ENCODE measurements around the gene USP34. TPM values are rescaled to one million over a fixed set of nuclear protein-coding genes. Genes with fewer than 3 reads are reported as not detected.

USP34 gene
- polyA plus RNA-seq, 1 donor = 102 TPM

GRCh38 chr2:61193670-61194561, 277.0 kb downstream of the USP34 start:
- Histone ChIP-seq H3K27me3 (ENCODE audit: control insufficient read depth, insufficient read depth, low read length) (no peaks in the 10 kb centered on the region), H3K4me3 (ENCODE audit: low read length) (no peak overlapping the region), H3K36me3 (ENCODE audit: control insufficient read depth, insufficient read depth, low read length) (peaks cover 34% of the 10 kb centered on the region), H3K27ac (ENCODE audit: low read length) (no peak overlapping the region), H3K4me1 (ENCODE audit: control insufficient read depth, insufficient read depth, low read length) (no peaks in the 10 kb centered on the region), H3K9me3 (ENCODE audit: control insufficient read depth, low read depth, low read length) (no peaks in the 10 kb centered on the region)
- no peak for DNase-seq
- WGBS (ENCODE audit: insufficient coverage, low lambda C conversion rate) = no CpG with 5 or more reads among the region's 4 CpGs

- Histone ChIP-seq H3K27ac (ENCODE audit: low read length) (no peak overlapping the region), H3K9me3 (ENCODE audit: control insufficient read depth, low read depth, low read length) (no peaks in the 10 kb centered on the region), H3K36me3 (ENCODE audit: control insufficient read depth, insufficient read depth, low read length) (peaks cover 77% of the 10 kb centered on the region), H3K27me3 (ENCODE audit: control insufficient read depth, insufficient read depth, low read length) (no peaks in the 10 kb centered on the region), H3K4me1 (ENCODE audit: control insufficient read depth, insufficient read depth, low read length) (no peaks in the 10 kb centered on the region), H3K4me3 (ENCODE audit: low read length) (no peak overlapping the region)
- DNase-seq = no peak
- no CpG with 5 or more reads among the region's 4 CpGs for WGBS (ENCODE audit: insufficient coverage, low lambda C conversion rate)
These were observed 283.8 kb downstream of the USP34 start for GRCh38 chr2:61187085-61187484.

GRCh38 chr2:61185231-61185728, 285.6 kb downstream of the USP34 start:
- no peaks in the 10 kb centered on the region for H3K9me3 ChIP-seq (ENCODE audit: control insufficient read depth, low read depth, low read length)
- H3K36me3 ChIP-seq (ENCODE audit: control insufficient read depth, insufficient read depth, low read length) = peaks cover 86% of the 10 kb centered on the region
- H3K27me3 ChIP-seq (ENCODE audit: control insufficient read depth, insufficient read depth, low read length) = no peaks in the 10 kb centered on the region
- H3K27ac ChIP-seq (ENCODE audit: low read length) = no peak overlapping the region
- no peak for DNase-seq
- H3K4me1 ChIP-seq (ENCODE audit: control insufficient read depth, insufficient read depth, low read length) = peaks cover 4% of the 10 kb centered on the region
- H3K4me3 ChIP-seq (ENCODE audit: low read length) = no peak overlapping the region

DNA sequence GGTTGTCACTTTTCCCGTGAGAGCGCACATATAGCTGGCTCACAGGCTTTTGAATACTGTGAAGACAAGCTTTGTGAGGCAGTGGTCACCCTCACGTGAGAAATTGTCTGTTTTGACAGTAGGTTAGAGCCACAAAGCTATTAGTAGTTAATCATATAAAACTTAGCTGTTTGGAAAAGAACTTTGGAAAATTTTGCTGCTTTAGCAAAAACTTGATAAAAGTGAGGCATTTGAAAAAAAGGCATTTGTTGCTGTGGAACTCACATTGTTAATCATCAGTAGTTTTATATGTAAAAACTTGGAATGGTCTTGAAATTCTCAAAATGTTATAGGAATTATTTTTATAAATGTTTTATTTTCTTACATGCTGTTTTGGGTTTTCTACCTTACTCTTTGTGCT, 286.6 kb downstream of the USP34 start:
- 100% methylated on average over 2 of the region's 3 CpGs for WGBS (ENCODE audit: insufficient coverage, low lambda C conversion rate)
- no peak overlapping the region for H3K27ac ChIP-seq (ENCODE audit: low read length)
- H3K27me3 ChIP-seq (ENCODE audit: control insufficient read depth, insufficient read depth, low read length) = no peaks in the 10 kb centered on the region
- peaks cover 85% of the 10 kb centered on the region for H3K36me3 ChIP-seq (ENCODE audit: control insufficient read depth, insufficient read depth, low read length)
- H3K4me1 ChIP-seq (ENCODE audit: control insufficient read depth, insufficient read depth, low read length) = peaks cover 8% of the 10 kb centered on the region
- no peaks in the 10 kb centered on the region for H3K9me3 ChIP-seq (ENCODE audit: control insufficient read depth, low read depth, low read length)
- no peak overlapping the region for H3K4me3 ChIP-seq (ENCODE audit: low read length)
- no peak for DNase-seq

DNA sequence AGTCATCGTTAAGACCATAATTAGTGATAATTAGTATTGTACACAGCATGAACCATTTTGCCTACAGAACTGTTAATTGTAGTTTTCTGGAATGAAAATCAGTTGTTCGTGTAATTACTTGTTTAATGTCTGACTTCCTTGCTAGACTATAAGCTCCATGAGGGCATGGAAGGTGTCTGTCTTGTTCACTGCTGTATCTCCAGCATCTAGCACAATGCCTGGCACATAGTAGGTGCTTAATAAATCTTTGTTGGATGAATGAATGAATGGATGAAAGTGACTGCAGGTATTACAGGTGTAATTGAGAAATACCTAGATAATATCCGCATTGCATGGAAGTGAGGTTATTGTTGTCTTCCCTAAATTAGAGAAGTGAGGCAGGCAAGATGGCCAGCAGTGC, 287.1 kb downstream of the USP34 start:
- Histone ChIP-seq H3K4me1 (ENCODE audit: control insufficient read depth, insufficient read depth, low read length) (peaks cover 13% of the 10 kb centered on the region), H3K27me3 (ENCODE audit: control insufficient read depth, insufficient read depth, low read length) (no peaks in the 10 kb centered on the region), H3K27ac (ENCODE audit: low read length) (no peak overlapping the region), H3K36me3 (ENCODE audit: control insufficient read depth, insufficient read depth, low read length) (peaks cover 83% of the 10 kb centered on the region), H3K4me3 (ENCODE audit: low read length) (no peak overlapping the region), H3K9me3 (ENCODE audit: control insufficient read depth, low read depth, low read length) (no peaks in the 10 kb centered on the region)
- DNase-seq = no peak
- no CpG with 5 or more reads among the region's 3 CpGs for WGBS (ENCODE audit: insufficient coverage, low lambda C conversion rate)

- Histone ChIP-seq H3K27me3 (ENCODE audit: control insufficient read depth, insufficient read depth, low read length) (no peaks in the 10 kb centered on the region), H3K4me3 (ENCODE audit: low read length) (no peak overlapping the region), H3K9me3 (ENCODE audit: control insufficient read depth, low read depth, low read length) (no peaks in the 10 kb centered on the region), H3K4me1 (ENCODE audit: control insufficient read depth, insufficient read depth, low read length) (peaks cover 20% of the 10 kb centered on the region), H3K27ac (ENCODE audit: low read length) (no peak overlapping the region), H3K36me3 (ENCODE audit: control insufficient read depth, insufficient read depth, low read length) (peaks cover 66% of the 10 kb centered on the region)
- WGBS (ENCODE audit: insufficient coverage, low lambda C conversion rate) = 100% methylated on average over 1 of the region's 6 CpGs
- no peak for DNase-seq
These were observed 288.9 kb downstream of the USP34 start for GRCh38 chr2:61182059-61182383.

DNA sequence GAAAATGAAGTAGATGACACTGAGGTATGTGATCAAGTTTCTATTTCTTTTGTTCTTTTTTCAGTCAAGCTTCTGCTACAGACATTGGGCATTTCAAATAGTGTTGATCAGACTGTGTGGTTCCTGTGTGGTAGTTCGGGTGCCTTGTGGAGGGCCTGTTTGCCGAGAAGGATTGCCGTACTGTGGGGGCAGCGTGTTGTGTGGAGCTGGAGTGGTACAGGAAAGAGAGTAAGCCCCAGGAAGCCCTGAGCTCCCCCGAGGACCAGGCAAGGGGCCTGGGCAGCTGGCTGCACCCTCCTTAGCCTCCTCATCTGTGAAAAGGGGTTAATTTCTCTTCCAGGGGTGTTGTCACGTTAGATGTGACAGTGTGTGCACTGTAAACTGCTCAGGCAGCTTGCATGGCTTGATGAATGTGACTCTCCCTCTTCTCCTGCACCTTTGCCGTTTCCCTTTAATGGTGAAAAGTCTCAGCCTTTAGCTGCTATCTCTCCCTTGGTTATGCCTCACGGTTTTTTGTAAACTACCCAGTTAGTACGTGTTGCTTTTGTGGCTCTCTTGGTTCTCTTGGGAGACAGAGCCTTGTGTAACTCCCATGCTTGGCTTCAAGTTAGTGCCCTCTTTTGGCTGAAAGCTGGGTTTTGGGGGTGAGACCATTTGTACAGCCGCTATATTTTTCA, 289.4 kb downstream of the USP34 start:
- no peak overlapping the region for H3K27ac ChIP-seq (ENCODE audit: low read length)
- no peak overlapping the region for H3K4me3 ChIP-seq (ENCODE audit: low read length)
- WGBS (ENCODE audit: insufficient coverage, low lambda C conversion rate) = 83% methylated on average over 1 of the region's 10 CpGs
- no peak for DNase-seq
- H3K36me3 ChIP-seq (ENCODE audit: control insufficient read depth, insufficient read depth, low read length) = peaks cover 63% of the 10 kb centered on the region
- no peaks in the 10 kb centered on the region for H3K27me3 ChIP-seq (ENCODE audit: control insufficient read depth, insufficient read depth, low read length)
- H3K9me3 ChIP-seq (ENCODE audit: control insufficient read depth, low read depth, low read length) = no peaks in the 10 kb centered on the region
- peaks cover 20% of the 10 kb centered on the region for H3K4me1 ChIP-seq (ENCODE audit: control insufficient read depth, insufficient read depth, low read length)

DNA sequence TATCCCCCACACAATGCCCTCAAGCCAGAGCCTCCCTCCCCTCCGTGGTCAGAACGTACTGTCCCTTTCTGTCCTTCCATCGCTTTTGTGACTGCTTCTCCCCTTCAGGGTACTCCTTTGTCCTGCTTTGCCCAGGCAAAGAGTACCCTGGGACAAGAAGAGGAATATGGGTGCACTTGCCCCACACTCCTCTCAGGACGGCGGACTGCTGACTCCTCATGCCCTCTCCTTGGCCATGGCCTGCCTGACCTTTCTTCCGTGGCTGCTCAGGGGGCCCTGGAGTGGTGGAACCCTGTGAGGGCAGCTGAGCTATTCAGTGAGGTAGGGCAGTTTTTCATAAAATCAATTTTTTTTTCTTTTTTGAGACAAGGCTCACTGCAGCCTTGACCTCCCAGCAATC, 290.2 kb downstream of the USP34 start:
- no peak overlapping the region for H3K27ac ChIP-seq (ENCODE audit: low read length)
- H3K36me3 ChIP-seq (ENCODE audit: control insufficient read depth, insufficient read depth, low read length) = peaks cover 58% of the 10 kb centered on the region
- peaks cover 20% of the 10 kb centered on the region for H3K4me1 ChIP-seq (ENCODE audit: control insufficient read depth, insufficient read depth, low read length)
- H3K27me3 ChIP-seq (ENCODE audit: control insufficient read depth, insufficient read depth, low read length) = no peaks in the 10 kb centered on the region
- H3K4me3 ChIP-seq (ENCODE audit: low read length) = no peak overlapping the region
- WGBS (ENCODE audit: insufficient coverage, low lambda C conversion rate) = no CpG with 5 or more reads among the region's 6 CpGs
- H3K9me3 ChIP-seq (ENCODE audit: control insufficient read depth, low read depth, low read length) = no peaks in the 10 kb centered on the region
- no peak for DNase-seq

DNA sequence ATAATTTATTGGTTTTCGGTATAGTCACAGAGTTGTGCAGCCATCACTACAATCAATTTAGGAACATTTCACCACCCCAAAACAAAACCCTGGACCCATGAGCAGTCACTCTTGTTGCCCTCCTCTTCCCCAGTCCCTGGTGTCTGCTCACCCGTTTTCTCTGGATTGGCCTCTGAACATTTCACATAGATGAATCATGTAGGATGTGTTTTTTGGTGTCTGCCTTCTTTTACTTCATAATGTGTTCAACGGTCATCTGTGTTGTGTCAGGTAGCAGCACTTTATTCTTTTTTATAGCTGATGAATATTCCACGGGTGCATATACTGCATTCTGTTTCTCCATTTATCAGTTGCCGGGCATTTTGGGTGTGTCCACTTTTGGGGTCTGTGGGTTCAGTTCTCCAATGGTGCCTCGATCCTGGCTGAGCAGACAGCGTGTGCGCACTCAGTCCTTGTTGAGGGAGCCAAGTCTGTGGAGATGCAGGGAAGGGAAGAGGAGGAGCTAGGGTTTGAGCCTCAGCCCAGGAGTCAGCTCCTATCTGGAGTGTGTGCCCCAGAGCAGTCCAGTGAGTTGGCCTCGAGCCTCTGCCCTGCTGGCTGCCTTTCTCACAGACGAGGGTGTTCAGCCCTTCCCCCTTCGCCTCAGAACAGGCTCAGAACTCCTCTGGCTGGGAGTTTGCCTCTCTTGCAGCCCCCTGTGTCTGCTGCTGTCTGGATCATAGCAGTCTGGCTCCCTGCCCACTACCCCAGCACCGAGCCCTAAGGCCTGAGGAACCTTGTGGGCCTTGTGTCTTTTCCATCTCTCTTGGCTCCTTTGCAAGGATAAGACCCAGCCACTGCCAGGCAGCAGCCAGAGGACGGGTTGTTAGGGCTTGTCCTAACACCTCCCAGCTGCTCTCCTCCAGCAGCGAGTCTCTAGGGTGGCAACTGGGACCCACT, 290.9 kb downstream of the USP34 start:
- H3K27ac ChIP-seq (ENCODE audit: low read length) = no peak overlapping the region
- no peaks in the 10 kb centered on the region for H3K9me3 ChIP-seq (ENCODE audit: control insufficient read depth, low read depth, low read length)
- DNase-seq = peak in 1 of 2 donors; percentile 9
- peaks cover 2% of the 10 kb centered on the region for H3K27me3 ChIP-seq (ENCODE audit: control insufficient read depth, insufficient read depth, low read length)
- H3K4me1 ChIP-seq (ENCODE audit: control insufficient read depth, insufficient read depth, low read length) = peaks cover 20% of the 10 kb centered on the region
- H3K36me3 ChIP-seq (ENCODE audit: control insufficient read depth, insufficient read depth, low read length) = peaks cover 51% of the 10 kb centered on the region
- H3K4me3 ChIP-seq (ENCODE audit: low read length) = no peak overlapping the region
- WGBS (ENCODE audit: insufficient coverage, low lambda C conversion rate) = 100% methylated on average over 1 of the region's 14 CpGs

Data from large intestine (tissue), 3 donors.